H9 (cell line): ENCODE results near the gene KPNA2. TPM values are rescaled to one million over a fixed set of nuclear protein-coding genes. Genes with fewer than 3 reads are reported as not detected.
"Not testable (repeated sequence)": the region's sequence is repeated elsewhere in the genome, so short reads cannot be mapped to it uniquely, and the experiment has no call there.

Experiments used
- DNase-seq: peaks from one replicate; pipeline ENCODE4 v3.0.0-alpha.2; 2017
- H2AFZ ChIP-seq: one replicate; pipeline ENCODE4 v1.6.1; 2013; ENCODE audit warnings: mild to moderate bottlenecking, low read length, control low read depth, moderate library complexity
- H2AK5ac ChIP-seq: 2 replicates; pipeline ENCODE4 v1.6.1; 2013; ENCODE audit warnings: low read length, control low read depth, mixed read lengths; ENCODE audit not compliant: insufficient read length
- H2BK120ac ChIP-seq: one replicate; pipeline ENCODE4 v1.6.1; 2013; ENCODE audit warnings: low read depth, mild to moderate bottlenecking, low read length, control low read depth, inconsistent platforms; ENCODE audit not compliant: poor library complexity, severe bottlenecking
- H2BK12ac ChIP-seq: 2 replicates; pipeline ENCODE4 v1.6.1; 2013; ENCODE audit warnings: low read length, control low read depth, mixed read lengths, low read depth; ENCODE audit not compliant: insufficient read length
- H2BK15ac ChIP-seq: 2 replicates; pipeline ENCODE4 v1.6.1; 2013; ENCODE audit warnings: low read depth, low read length, control low read depth
- H2BK20ac ChIP-seq: one replicate; pipeline ENCODE4 v1.6.1; 2013; ENCODE audit warnings: low read depth, mild to moderate bottlenecking, low read length, control low read depth, inconsistent platforms; ENCODE audit not compliant: poor library complexity, severe bottlenecking
- H2BK5ac ChIP-seq: 2 replicates; pipeline ENCODE4 v1.6.1; 2013; ENCODE audit warnings: low read length, control low read depth, mixed read lengths; ENCODE audit not compliant: insufficient read length
- H3K14ac ChIP-seq: 2 replicates; pipeline ENCODE4 v1.6.1; 2013; ENCODE audit warnings: low read length, control low read depth; ENCODE audit not compliant: insufficient read depth
- H3K18ac ChIP-seq: 2 replicates; pipeline ENCODE4 v1.6.1; 2013; ENCODE audit warnings: low read depth, mild to moderate bottlenecking, mixed read lengths, low read length, control low read depth; ENCODE audit not compliant: insufficient read length
- H3K23ac ChIP-seq: 2 replicates; pipeline ENCODE4 v1.6.1; 2013; ENCODE audit warnings: low read length, control low read depth, mixed read lengths, low read depth; ENCODE audit not compliant: insufficient read length
- H3K23me2 ChIP-seq: 2 replicates; pipeline ENCODE4 v1.6.1; 2013; ENCODE audit warnings: low read depth, mild to moderate bottlenecking, mixed read lengths, low read length, control low read depth; ENCODE audit not compliant: insufficient read length, poor library complexity, severe bottlenecking
- H3K27ac ChIP-seq: 2 replicates; pipeline ENCODE4 v1.5.1; 2013; ENCODE audit warnings: low read length, control low read depth, mixed read lengths, low read depth; ENCODE audit not compliant: insufficient read length
- H3K27me3 ChIP-seq: 2 replicates; pipeline ENCODE4 v1.6.1; 2013; ENCODE audit warnings: low read length, control low read depth, inconsistent platforms; ENCODE audit not compliant: insufficient read depth
- H3K4ac ChIP-seq: 2 replicates; pipeline ENCODE4 v1.6.1; 2013; ENCODE audit warnings: low read depth, mild to moderate bottlenecking, control low read depth, inconsistent platforms, low read length, moderate library complexity
- H3K4me1 ChIP-seq: 2 replicates; pipeline ENCODE4 v1.6.1; 2013; ENCODE audit warnings: low read length, control low read depth, inconsistent platforms; ENCODE audit not compliant: insufficient read depth
- H3K4me2 ChIP-seq: 2 replicates; pipeline ENCODE4 v1.6.1; 2013; ENCODE audit warnings: low read length, control low read depth, mixed read lengths; ENCODE audit not compliant: insufficient read length, insufficient read depth
- H3K56ac ChIP-seq: 2 replicates; pipeline ENCODE4 v1.6.1; 2013; ENCODE audit warnings: low read depth, mild to moderate bottlenecking, mixed read lengths, low read length, control low read depth; ENCODE audit not compliant: insufficient read length
- H3K79me1 ChIP-seq: 2 replicates; pipeline ENCODE4 v1.6.1; 2013; ENCODE audit warnings: low read depth, mild to moderate bottlenecking, moderate library complexity, low read length, control low read depth, inconsistent platforms; ENCODE audit not compliant: insufficient read depth, poor library complexity, severe bottlenecking
- H3K79me2 ChIP-seq: 2 replicates; pipeline ENCODE4 v1.6.1; 2013; ENCODE audit warnings: low read length, control low read depth, inconsistent platforms; ENCODE audit not compliant: insufficient read depth
- H3K9ac ChIP-seq: 2 replicates; pipeline ENCODE4 v1.6.1; 2013; ENCODE audit warnings: low read length, control low read depth, mixed read lengths; ENCODE audit not compliant: insufficient read length; ENCODE audit errors: extremely low read depth
- H3K9me3 ChIP-seq: one replicate; pipeline ENCODE4 v1.6.1; 2013; ENCODE audit warnings: low read depth, low read length, inconsistent platforms; ENCODE audit not compliant: control insufficient read depth
- H3T11ph ChIP-seq: one replicate; pipeline ENCODE4 v1.6.1; 2013; ENCODE audit warnings: mild to moderate bottlenecking, low read length, control low read depth, inconsistent platforms
- H4K20me1 ChIP-seq: one replicate; pipeline ENCODE4 v1.6.1; 2013; ENCODE audit not compliant: control insufficient read depth, insufficient read length, insufficient read depth
- H4K5ac ChIP-seq: 2 replicates; pipeline ENCODE4 v1.6.1; 2013; ENCODE audit warnings: low read depth, mild to moderate bottlenecking, mixed read lengths, low read length, control low read depth; ENCODE audit not compliant: insufficient read length
- H4K8ac ChIP-seq: replicated peaks from 2 replicates; pipeline ENCODE4 v1.6.1; 2013; ENCODE audit warnings: low read length, control low read depth, mixed read lengths, low read depth; ENCODE audit not compliant: insufficient read length
- H4K91ac ChIP-seq: 2 replicates; pipeline ENCODE4 v1.6.1; 2013; ENCODE audit warnings: low read depth, mild to moderate bottlenecking, moderate library complexity, mixed read lengths, low read length, control low read depth; ENCODE audit not compliant: insufficient read length
- H3K27ac Mint-ChIP-seq, 3 experiments: 2 replicates in 2 of 3; 3 replicates in 1 of 3; pipeline ENCODE4 v1.8.0; 2020 to 2021; ENCODE audit warnings: mixed read lengths in 3 of 3, mild to moderate bottlenecking in 1 of 3, moderate library complexity in 1 of 3
- H3K27me3 Mint-ChIP-seq: 2 replicates; pipeline ENCODE4 v1.8.0; 2021; ENCODE audit warnings: low read depth, mild to moderate bottlenecking, moderate library complexity, mixed read lengths
- H3K36me3 Mint-ChIP-seq, 3 experiments: 2 replicates in 2 of 3; 3 replicates in 1 of 3; pipeline ENCODE4 v1.8.0; 2020 to 2021; ENCODE audit warnings: low read depth in 3 of 3, mixed read lengths in 3 of 3; ENCODE audit not compliant: insufficient read depth in 1 of 3
- H3K4me1 Mint-ChIP-seq, 2 experiments: 2 replicates each; pipeline ENCODE4 v1.8.0; 2020; ENCODE audit warnings: mixed read lengths in 2 of 2
- H3K4me3 Mint-ChIP-seq, 2 experiments: 2 replicates in 1 of 2; 3 replicates in 1 of 2; pipeline ENCODE4 v1.8.0; 2020 to 2021; ENCODE audit warnings: mild to moderate bottlenecking in 2 of 2, mixed read lengths in 2 of 2, moderate library complexity in 1 of 2
- H3K9me3 Mint-ChIP-seq, 2 experiments: 2 replicates in 1 of 2; 3 replicates in 1 of 2; pipeline ENCODE4 v1.8.0; 2020; ENCODE audit warnings: mild to moderate bottlenecking in 2 of 2, mixed read lengths in 2 of 2, moderate library complexity in 1 of 2
- WGBS: extraction: QIAGEN DNeasy Blood & Tissue Kit; methylation state at CpG from one replicate; pipeline ENCODE4 v1.1.7; 2013; ENCODE audit warnings: missing lambda C conversion rate, low lambda C conversion rate, mixed read lengths; ENCODE audit not compliant: insufficient read length; ENCODE audit errors: extremely low coverage; 5-methylcytosine and 5-hydroxymethylcytosine counted together
- total RNA-seq: library from RNA; stranded (reverse); gene quantifications from 2 replicates; pipeline ENCODE4 v1.2.1, GENCODE V29; 2021
- TF ChIP-seq, protein P1 (sequence below): fragments of 200-600 bp; sonication (generic); conservative IDR thresholded peaks from 3 replicates; pipeline ENCODE4 v1.8.0; 2021; ENCODE audit warnings: antibody characterized with exemption, mild to moderate bottlenecking

The KPNA2 gene
- total RNA-seq, 1 experiment from 2014 or later = 432 TPM

DNA sequence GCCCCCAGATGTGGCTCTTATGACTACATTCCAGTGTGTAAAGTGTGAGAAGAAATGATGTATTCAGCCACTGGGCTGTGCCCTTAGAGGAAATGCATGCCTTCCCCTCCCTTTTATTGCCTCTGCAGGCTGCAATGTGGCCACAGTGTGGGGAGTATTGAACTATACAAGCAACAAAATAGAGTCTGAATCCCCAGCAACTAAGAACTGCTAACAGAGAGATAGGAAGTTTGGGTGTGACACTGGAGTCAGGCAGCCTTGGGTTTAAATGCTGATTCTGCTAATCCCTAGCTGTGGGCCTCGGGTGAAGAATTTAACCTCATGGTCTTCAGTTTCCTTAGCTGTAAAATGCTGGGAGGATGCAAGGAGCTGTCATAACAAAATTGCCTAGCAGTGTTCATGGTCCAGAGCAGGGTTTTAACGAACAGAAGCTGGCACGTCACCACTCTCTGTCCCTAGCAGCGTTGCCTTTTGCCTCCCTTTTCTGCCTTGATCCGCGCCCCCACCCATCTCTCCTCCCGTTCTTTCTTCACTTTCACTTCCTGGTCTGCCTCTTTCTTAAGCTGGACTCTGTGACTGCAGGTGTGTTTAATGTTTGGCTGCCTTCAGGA, 50.3 kb downstream of the KPNA2 start:
- H3K4ac ChIP-seq = no peak overlapping the region
- H3K36me3 Mint-ChIP-seq = no peaks in the 10 kb centered on the region

DNA sequence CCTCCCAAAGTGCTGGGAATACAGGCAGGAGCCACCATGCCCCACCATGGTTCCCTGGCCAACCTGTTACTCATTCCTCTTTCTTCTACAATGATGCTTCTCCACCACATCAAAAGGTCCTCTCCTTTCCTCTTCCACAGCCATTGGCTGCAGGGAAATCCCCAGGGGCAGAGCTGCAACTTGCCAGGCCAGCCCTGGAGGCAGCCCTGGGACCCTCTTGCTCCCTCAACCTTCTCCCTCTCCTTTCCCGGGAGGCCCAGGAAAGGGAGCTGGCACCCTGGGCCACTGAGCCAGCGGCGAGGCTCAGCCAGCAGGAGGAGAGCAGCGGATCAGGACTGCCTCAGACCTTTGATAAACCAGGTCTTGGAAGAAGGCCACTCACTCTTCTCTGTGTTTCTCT, 51.1 kb downstream of the KPNA2 start:
- H3K9me3 Mint-ChIP-seq, H3K56ac ChIP-seq, H4K20me1 ChIP-seq, H4K8ac ChIP-seq, H2BK120ac ChIP-seq, H3K79me2 ChIP-seq, H3K14ac ChIP-seq, H3K27me3 Mint-ChIP-seq, H2BK12ac ChIP-seq, H4K5ac ChIP-seq, H3K18ac ChIP-seq, H3K4ac ChIP-seq, H3K27me3 ChIP-seq, H2BK15ac ChIP-seq, H3K36me3 Mint-ChIP-seq, H2BK20ac ChIP-seq, H3K27ac ChIP-seq, H3K27ac Mint-ChIP-seq, H2AK5ac ChIP-seq, H2BK5ac ChIP-seq, H3T11ph ChIP-seq, H3K79me1 ChIP-seq, H3K9me3 ChIP-seq, H3K4me1 ChIP-seq, DNase-seq, H3K9ac ChIP-seq, H3K4me2 ChIP-seq, H3K23me2 ChIP-seq, H3K23ac ChIP-seq, H4K91ac ChIP-seq, H2AFZ ChIP-seq, H3K4me3 Mint-ChIP-seq: not testable (repeated sequence)
- WGBS = no CpG with 5 or more reads among the region's 4 CpGs
- H3K4me1 Mint-ChIP-seq = peaks cover 12 to 17% of the 10 kb centered on the region in 2 experiments

More for the DNA sequence above, 50.3 kb downstream of the KPNA2 start:
- Histone ChIP-seq H3K23me2 (no peaks in the 10 kb centered on the region), H4K5ac (no peak overlapping the region), H3K56ac (no peak overlapping the region), H2AFZ (no peak overlapping the region), H3K79me1 (no peaks in the 10 kb centered on the region), H3K4me1 (peaks cover 3% of the 10 kb centered on the region; the same call in 1 of the 2 replicates), H2AK5ac (no peak overlapping the region), H2BK120ac (no peak overlapping the region), H3K27ac (no peak overlapping the region), H3K23ac (no peak overlapping the region), H4K8ac (no peak overlapping the region), H2BK15ac (no peak overlapping the region), H4K91ac (no peak overlapping the region), H3K79me2 (no peaks in the 10 kb centered on the region), H2BK12ac (no peak overlapping the region), H3K9me3 (no peaks in the 10 kb centered on the region), H2BK5ac (no peak overlapping the region), H3K9ac (no peak overlapping the region), H3K18ac (no peak overlapping the region), H3K14ac (no peak overlapping the region), H3T11ph (no peak overlapping the region), H3K4me2 (no peak overlapping the region), H2BK20ac (no peak overlapping the region), H3K27me3 (no peaks in the 10 kb centered on the region), H4K20me1 (no peaks in the 10 kb centered on the region)
- no peak for DNase-seq
- H3K27me3 Mint-ChIP-seq = no peaks in the 10 kb centered on the region; the same call in 1 of the 2 replicates
- TF ChIP-seq, protein P1, sequence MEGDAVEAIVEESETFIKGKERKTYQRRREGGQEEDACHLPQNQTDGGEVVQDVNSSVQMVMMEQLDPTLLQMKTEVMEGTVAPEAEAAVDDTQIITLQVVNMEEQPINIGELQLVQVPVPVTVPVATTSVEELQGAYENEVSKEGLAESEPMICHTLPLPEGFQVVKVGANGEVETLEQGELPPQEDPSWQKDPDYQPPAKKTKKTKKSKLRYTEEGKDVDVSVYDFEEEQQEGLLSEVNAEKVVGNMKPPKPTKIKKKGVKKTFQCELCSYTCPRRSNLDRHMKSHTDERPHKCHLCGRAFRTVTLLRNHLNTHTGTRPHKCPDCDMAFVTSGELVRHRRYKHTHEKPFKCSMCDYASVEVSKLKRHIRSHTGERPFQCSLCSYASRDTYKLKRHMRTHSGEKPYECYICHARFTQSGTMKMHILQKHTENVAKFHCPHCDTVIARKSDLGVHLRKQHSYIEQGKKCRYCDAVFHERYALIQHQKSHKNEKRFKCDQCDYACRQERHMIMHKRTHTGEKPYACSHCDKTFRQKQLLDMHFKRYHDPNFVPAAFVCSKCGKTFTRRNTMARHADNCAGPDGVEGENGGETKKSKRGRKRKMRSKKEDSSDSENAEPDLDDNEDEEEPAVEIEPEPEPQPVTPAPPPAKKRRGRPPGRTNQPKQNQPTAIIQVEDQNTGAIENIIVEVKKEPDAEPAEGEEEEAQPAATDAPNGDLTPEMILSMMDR = no peak
- H3K9me3 Mint-ChIP-seq = peaks cover 0 to 7% of the 10 kb centered on the region in 2 experiments; a peak in 2 of 5 replicates
- no CpG with 5 or more reads among the region's 7 CpGs for WGBS
- no peak overlapping the region for H3K4me3 Mint-ChIP-seq
- peaks cover 12 to 17% of the 10 kb centered on the region in 2 experiments for H3K4me1 Mint-ChIP-seq
- no peak overlapping the region; a peak in 1 of 7 replicates for H3K27ac Mint-ChIP-seq
